Stimulated activated naive B cell treated with anti-CD40 and anti-IgM and Interleukin-4, amounts not matched to agents 10 μg/mL and 1 μg/mL and 100 μg/mL, for 72 hours (primary cell): ENCODE data around the gene ANKRD11.
"Not testable (repeated sequence)": the region's sequence is repeated elsewhere in the genome, so short reads cannot be mapped to it uniquely, and the experiment has no call there.

Source experiments
- ATAC-seq, 2 donors: fragments of 150-1000 bp; cut with Tn5 transposase; replicated peaks; 2 replicates each; pipeline ENCODE4 v1.10.0; 2021; ENCODE audit warnings: moderate library complexity in 1 of 2
- DNase-seq: peaks from one replicate; pipeline ENCODE4 v3.0.0; 2021
- H3K27ac Mint-ChIP-seq: one replicate; pipeline ENCODE4 v1.8.0; 2022; ENCODE audit warnings: mild to moderate bottlenecking, mixed read lengths
- H3K27me3 Mint-ChIP-seq, 2 donors: one replicate each; pipeline ENCODE4 v1.8.0; 2022; ENCODE audit warnings: mixed read lengths in 2 of 2
- H3K36me3 Mint-ChIP-seq, 2 donors: one replicate each; pipeline ENCODE4 v1.8.0; 2022; ENCODE audit warnings: mixed read lengths in 2 of 2, mild to moderate bottlenecking in 1 of 2
- H3K4me1 Mint-ChIP-seq, 2 donors: one replicate each; pipeline ENCODE4 v1.8.0; 2022; ENCODE audit warnings: mixed read lengths in 2 of 2, mild to moderate bottlenecking in 1 of 2
- H3K4me3 Mint-ChIP-seq, 2 donors: one replicate each; pipeline ENCODE4 v1.8.0; 2022; ENCODE audit warnings: mild to moderate bottlenecking in 2 of 2, mixed read lengths in 2 of 2, moderate library complexity in 1 of 2
- H3K9me3 Mint-ChIP-seq, 2 donors: one replicate each; pipeline ENCODE4 v1.8.0; 2022; ENCODE audit warnings: mixed read lengths in 2 of 2, mild to moderate bottlenecking in 1 of 2

Gene ANKRD11

DNA sequence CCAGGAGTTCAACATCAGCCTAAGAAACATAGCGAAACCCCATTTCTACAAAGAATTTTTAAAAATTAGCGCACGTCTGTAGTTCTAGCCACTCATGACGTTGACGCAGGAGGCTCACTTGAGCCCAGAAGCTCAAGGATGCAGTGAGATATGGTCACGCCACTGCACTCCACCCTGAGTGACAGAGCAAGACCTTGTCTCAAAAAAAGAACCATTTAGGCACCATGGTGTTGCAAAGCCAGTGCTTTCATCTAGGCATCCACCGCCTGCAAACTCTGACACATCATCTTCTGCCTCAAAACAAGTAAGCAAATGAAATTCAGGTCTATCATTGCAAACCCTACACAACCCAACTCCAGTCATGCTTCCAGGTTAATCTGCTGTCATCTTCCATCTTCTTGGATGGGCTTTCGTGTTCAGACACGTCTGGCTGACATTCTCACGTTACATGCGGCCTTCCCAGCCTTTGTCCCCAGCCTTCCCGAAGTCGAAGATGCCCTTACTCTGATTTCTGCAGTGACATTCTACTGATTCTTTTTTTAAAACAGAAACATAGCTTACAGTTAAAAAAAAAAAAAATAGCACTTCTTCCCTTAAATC is 8.9 kb downstream of the ANKRD11 start:
- no peak for ATAC-seq
- H3K27ac Mint-ChIP-seq: no peak overlapping the region
- H3K4me3 Mint-ChIP-seq: peak overlapping the region in 1 of 2 donors; percentile 53

GRCh38 chr16:89478576-89479221 is 11.7 kb downstream of the ANKRD11 start:
- Mint-ChIP-seq H3K27me3 (no peaks in the 10 kb centered on the region), H3K27ac (peak overlapping the region; percentile 90), H3K9me3 (no peaks in the 10 kb centered on the region), H3K4me1 (peaks cover 69 to 90% of the 10 kb centered on the region in 2 donors), H3K4me3 (peak overlapping the region; percentile 57 to 69), H3K36me3 (peaks cover 30 to 54% of the 10 kb centered on the region in 2 donors)
- DNase-seq (no peak), ATAC-seq (no peak)

More for the DNA sequence above, 8.9 kb downstream of the ANKRD11 start:
- Mint-ChIP-seq H3K27me3 (no peaks in the 10 kb centered on the region), H3K36me3 (peaks cover 32 to 61% of the 10 kb centered on the region in 2 donors), H3K9me3 (no peaks in the 10 kb centered on the region), H3K4me1 (peaks cover 71 to 89% of the 10 kb centered on the region in 2 donors)
- DNase-seq: no peak

GRCh38 chr16:89476811-89477261 is 13.5 kb downstream of the ANKRD11 start:
- ATAC-seq (peak; percentile 98), DNase-seq (peak; percentile 51)
- Mint-ChIP-seq H3K36me3 (peaks cover 21 to 48% of the 10 kb centered on the region in 2 donors), H3K9me3 (no peaks in the 10 kb centered on the region), H3K4me3 (peak overlapping the region; percentile 74 to 79), H3K4me1 (peaks cover 69 to 91% of the 10 kb centered on the region in 2 donors), H3K27ac (peak overlapping the region; percentile 93), H3K27me3 (no peaks in the 10 kb centered on the region)

DNA sequence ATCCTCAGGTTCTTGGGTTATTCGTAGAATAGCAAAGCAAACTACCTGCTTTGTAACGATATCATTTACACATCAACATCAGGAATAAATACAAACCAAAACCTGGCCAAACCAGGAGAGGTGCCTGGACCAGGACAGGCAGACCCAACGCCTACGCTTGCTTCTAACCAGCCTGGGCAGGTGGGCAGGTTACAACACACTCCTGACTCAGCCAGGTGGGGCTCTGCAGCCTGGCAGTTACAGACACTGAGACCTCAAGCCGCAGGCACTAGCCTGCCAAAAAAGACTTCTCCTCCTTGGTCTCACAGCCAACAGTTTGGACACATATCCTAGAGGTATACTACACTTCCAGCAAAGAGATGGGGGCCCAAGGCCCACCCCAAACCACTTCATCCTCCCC is 14.0 kb downstream of the ANKRD11 start:
- Mint-ChIP-seq H3K4me3 (peak overlapping the region; percentile 74 to 79), H3K4me1 (peaks cover 67 to 91% of the 10 kb centered on the region in 2 donors)

GRCh38 chr16:89475144-89475543 is 15.2 kb downstream of the ANKRD11 start:
- Mint-ChIP-seq H3K27ac (no peak overlapping the region), H3K4me3 (no peak overlapping the region), H3K9me3 (no peaks in the 10 kb centered on the region), H3K36me3 (peaks cover 17 to 38% of the 10 kb centered on the region in 2 donors), H3K27me3 (no peaks in the 10 kb centered on the region), H3K4me1 (peaks cover 60 to 88% of the 10 kb centered on the region in 2 donors)
- DNase-seq (no peak), ATAC-seq (no peak)

More for the DNA sequence above, 14.0 kb downstream of the ANKRD11 start:
- ATAC-seq (peak; percentile 2 to 9), DNase-seq (no peak)
- Mint-ChIP-seq H3K27ac (peak overlapping the region; percentile 93), H3K36me3 (peaks cover 22 to 47% of the 10 kb centered on the region in 2 donors), H3K9me3 (no peaks in the 10 kb centered on the region), H3K27me3 (no peaks in the 10 kb centered on the region)

GRCh38 chr16:89473791-89474414 is 16.5 kb downstream of the ANKRD11 start:
- Mint-ChIP-seq H3K27ac (peak overlapping the region; percentile 74), H3K27me3 (no peaks in the 10 kb centered on the region), H3K4me3 (no peak overlapping the region), H3K9me3 (no peaks in the 10 kb centered on the region), H3K36me3 (peaks cover 15 to 36% of the 10 kb centered on the region in 2 donors), H3K4me1 (peaks cover 62 to 86% of the 10 kb centered on the region in 2 donors)
- no peak for ATAC-seq
- DNase-seq: no peak

DNA sequence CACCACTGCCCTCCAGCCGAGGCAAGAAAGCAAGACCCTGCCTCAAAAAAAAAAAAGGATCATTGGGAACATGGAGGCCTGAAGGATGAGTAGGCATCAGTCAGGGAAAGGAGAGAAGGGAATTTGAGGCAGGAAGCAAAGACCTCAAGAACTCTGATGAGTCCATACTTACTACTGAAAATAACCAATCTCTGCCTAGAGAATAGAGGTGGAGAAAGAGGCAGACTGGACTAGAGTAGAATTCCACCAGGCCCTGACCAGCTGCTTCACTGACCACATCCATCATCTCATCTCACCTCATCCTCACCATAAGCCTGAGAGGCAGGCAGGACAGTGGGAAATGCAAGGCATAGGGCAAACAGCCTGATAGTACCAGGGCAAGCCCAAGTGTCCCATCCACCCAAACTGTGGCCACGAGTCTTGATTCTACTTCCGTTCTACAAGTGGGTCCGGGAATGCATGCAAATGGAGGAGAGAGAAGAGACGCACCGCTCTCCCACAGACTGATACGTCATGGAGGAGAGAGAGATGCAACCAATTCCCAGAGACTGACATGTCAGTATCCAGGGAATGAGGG is 17.1 kb downstream of the ANKRD11 start:
- no peak for DNase-seq
- no peak overlapping the region for H3K4me3 Mint-ChIP-seq

GRCh38 chr16:89472711-89473075 is 17.7 kb downstream of the ANKRD11 start:
- no peaks in the 10 kb centered on the region for H3K9me3 Mint-ChIP-seq
- ATAC-seq (no peak), DNase-seq (no peak)
- peaks cover 52 to 77% of the 10 kb centered on the region in 2 donors for H3K4me1 Mint-ChIP-seq
- H3K27ac Mint-ChIP-seq: no peak overlapping the region
- no peak overlapping the region for H3K4me3 Mint-ChIP-seq
- peaks cover 10 to 30% of the 10 kb centered on the region in 2 donors for H3K36me3 Mint-ChIP-seq
- no peaks in the 10 kb centered on the region for H3K27me3 Mint-ChIP-seq

More for the DNA sequence above, 17.1 kb downstream of the ANKRD11 start:
- Mint-ChIP-seq H3K27ac (no peak overlapping the region), H3K4me1 (peaks cover 56 to 79% of the 10 kb centered on the region in 2 donors), H3K27me3 (no peaks in the 10 kb centered on the region), H3K36me3 (peaks cover 10 to 29% of the 10 kb centered on the region in 2 donors), H3K9me3 (no peaks in the 10 kb centered on the region)
- no peak for ATAC-seq

DNA sequence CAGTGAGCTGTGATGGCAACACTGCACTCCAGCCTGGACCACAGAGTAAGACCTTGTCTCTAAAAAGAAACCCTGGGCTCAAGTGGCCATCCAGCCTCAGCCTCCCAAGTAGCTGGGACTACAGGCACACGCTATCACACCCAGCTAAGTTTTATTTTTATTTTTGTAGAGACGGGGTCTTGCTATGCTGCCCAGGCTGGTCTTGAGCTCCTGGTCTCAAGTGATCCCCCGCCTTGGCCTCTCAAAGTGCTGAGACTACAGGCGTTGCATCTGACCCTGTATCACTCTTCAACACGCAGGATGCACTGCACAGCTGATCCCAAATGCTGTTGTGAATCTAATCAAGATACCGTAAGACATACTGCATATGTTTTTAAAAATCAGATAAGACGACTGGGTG is 23.0 kb downstream of the ANKRD11 start:
- peaks cover 32 to 60% of the 10 kb centered on the region in 2 donors for H3K4me1 Mint-ChIP-seq
- no peak overlapping the region for H3K4me3 Mint-ChIP-seq
- DNase-seq (no peak), ATAC-seq (no peak)
- no peaks in the 10 kb centered on the region for H3K27me3 Mint-ChIP-seq
- no peaks in the 10 kb centered on the region for H3K9me3 Mint-ChIP-seq
- H3K36me3 Mint-ChIP-seq: peaks cover 12 to 24% of the 10 kb centered on the region in 2 donors
- H3K27ac Mint-ChIP-seq: no peak overlapping the region

DNA sequence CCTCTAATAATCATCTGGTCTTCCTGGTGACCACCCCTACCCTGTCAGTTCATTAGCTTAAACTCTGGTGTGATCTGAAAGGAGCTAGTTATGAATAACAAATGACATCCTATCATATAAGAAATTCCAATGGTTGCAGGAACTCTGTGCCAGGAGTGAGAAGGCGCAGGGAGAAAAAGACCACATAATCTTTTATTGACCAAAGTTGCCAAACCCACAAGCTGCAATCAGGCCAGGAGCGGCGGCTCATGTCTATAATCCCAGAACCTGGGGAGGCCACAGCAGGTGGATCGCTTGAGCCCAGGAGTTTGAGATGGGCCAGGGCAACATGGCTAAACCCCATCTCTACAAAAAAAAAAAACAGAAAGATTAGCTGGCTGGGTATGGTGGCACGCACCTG is 23.4 kb downstream of the ANKRD11 start:
- peaks cover 13 to 21% of the 10 kb centered on the region in 2 donors for H3K36me3 Mint-ChIP-seq
- no peak for DNase-seq

DNA sequence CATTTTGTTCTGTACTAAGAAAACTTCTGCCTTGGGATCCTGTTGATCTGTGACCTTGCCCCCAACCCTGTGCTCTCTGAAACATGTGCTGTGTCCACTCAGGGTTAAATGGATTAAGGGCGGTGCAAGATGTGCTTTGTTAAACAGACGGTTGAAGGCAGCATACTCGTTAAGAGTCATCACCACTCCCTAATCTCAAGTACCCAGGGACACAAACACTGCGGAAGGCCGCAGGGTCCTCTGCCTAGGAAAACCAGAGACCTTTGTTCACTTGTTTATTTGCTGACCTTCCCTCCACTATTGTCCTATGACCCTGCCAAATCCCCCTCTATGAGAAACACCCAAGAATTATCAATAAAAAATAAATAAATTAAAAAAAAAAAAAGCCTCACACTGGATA is 27.0 kb downstream of the ANKRD11 start:
- H3K4me3 Mint-ChIP-seq, H3K9me3 Mint-ChIP-seq, H3K27me3 Mint-ChIP-seq: not testable (repeated sequence)

More for the DNA sequence above, 23.4 kb downstream of the ANKRD11 start:
- Mint-ChIP-seq H3K27ac (no peak overlapping the region), H3K4me3 (no peak overlapping the region), H3K27me3 (no peaks in the 10 kb centered on the region), H3K4me1 (peaks cover 30 to 57% of the 10 kb centered on the region in 2 donors), H3K9me3 (no peaks in the 10 kb centered on the region)
- ATAC-seq: no peak

GRCh38 chr16:89462639-89463038 is 27.7 kb downstream of the ANKRD11 start:
- ATAC-seq, H3K4me3 Mint-ChIP-seq, H3K27ac Mint-ChIP-seq, DNase-seq, H3K27me3 Mint-ChIP-seq, H3K9me3 Mint-ChIP-seq: not testable (repeated sequence)
- peaks cover 40 to 60% of the 10 kb centered on the region in 2 donors for H3K4me1 Mint-ChIP-seq
- H3K36me3 Mint-ChIP-seq: peaks cover 18 to 36% of the 10 kb centered on the region in 2 donors

More for the DNA sequence above, 27.0 kb downstream of the ANKRD11 start:
- not testable (repeated sequence) for H3K27ac Mint-ChIP-seq, ATAC-seq, DNase-seq
- peaks cover 40 to 64% of the 10 kb centered on the region in 2 donors for H3K4me1 Mint-ChIP-seq
- H3K36me3 Mint-ChIP-seq: peaks cover 18 to 36% of the 10 kb centered on the region in 2 donors

DNA sequence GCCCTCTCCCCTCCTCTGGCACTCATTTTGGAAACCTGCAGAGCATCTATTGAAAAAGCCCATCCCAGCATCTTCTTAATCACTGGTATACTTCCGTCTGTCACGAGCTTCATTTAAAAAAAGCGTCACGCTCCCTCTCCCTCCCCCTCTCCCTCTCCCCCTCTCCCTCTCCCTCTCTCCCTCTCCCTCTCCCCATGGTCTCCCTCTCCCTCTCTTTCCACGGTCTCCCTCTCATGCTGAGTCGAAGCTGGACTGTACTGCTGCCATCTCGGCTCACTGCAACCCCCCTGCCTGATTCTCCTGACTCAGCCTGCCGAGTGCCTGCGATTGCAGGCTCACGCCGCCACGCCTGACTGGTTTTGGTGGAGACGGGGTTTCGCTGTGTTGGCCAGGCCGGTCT is 28.5 kb downstream of the ANKRD11 start:
- DNase-seq, H3K27ac Mint-ChIP-seq, H3K27me3 Mint-ChIP-seq, ATAC-seq, H3K9me3 Mint-ChIP-seq, H3K4me3 Mint-ChIP-seq: not testable (repeated sequence)
- peaks cover 18 to 33% of the 10 kb centered on the region in 2 donors for H3K36me3 Mint-ChIP-seq
- peaks cover 38 to 53% of the 10 kb centered on the region in 2 donors for H3K4me1 Mint-ChIP-seq

GRCh38 chr16:89460556-89460955 is 29.8 kb downstream of the ANKRD11 start:
- Mint-ChIP-seq H3K36me3 (peaks cover 24 to 39% of the 10 kb centered on the region in 2 donors), H3K4me1 (peaks cover 35 to 52% of the 10 kb centered on the region in 2 donors), H3K27ac (no peak overlapping the region), H3K4me3 (no peak overlapping the region), H3K27me3 (no peaks in the 10 kb centered on the region), H3K9me3 (no peaks in the 10 kb centered on the region)
- ATAC-seq (no peak), DNase-seq (no peak)
